GM12872 (cell line): ENCODE data around the gene ASAP2.

ENCODE experiments used
- TF ChIP-seq, protein P1 (sequence below): IDR thresholded peaks from 3 replicates; pipeline ENCODE4 v1.5.1; 2011; ENCODE audit warnings: low read depth, mild to moderate bottlenecking, low read length, moderate library complexity; ENCODE audit not compliant: insufficient read depth

ASAP2 gene

DNA sequence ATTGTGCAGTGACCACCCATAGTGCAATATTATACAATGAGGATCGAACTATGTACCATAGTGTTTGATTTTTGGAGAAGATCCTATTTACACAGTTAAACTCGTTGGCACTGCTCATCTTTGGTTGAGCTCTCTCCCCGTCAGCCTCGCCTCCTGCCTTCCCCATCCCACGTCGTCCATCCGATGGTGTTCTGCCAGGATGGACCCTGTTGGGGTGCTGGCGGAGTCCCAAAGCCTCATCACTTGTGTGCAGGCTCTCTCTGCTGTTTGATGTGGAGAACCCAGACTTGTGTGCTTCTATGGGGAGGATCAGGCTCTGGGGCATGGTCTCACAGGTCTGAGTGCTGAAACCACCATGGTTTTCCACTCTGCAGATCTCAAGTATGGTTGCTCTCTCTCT is 131.3 kb downstream of the ASAP2 start:
- TF ChIP-seq, protein P1, sequence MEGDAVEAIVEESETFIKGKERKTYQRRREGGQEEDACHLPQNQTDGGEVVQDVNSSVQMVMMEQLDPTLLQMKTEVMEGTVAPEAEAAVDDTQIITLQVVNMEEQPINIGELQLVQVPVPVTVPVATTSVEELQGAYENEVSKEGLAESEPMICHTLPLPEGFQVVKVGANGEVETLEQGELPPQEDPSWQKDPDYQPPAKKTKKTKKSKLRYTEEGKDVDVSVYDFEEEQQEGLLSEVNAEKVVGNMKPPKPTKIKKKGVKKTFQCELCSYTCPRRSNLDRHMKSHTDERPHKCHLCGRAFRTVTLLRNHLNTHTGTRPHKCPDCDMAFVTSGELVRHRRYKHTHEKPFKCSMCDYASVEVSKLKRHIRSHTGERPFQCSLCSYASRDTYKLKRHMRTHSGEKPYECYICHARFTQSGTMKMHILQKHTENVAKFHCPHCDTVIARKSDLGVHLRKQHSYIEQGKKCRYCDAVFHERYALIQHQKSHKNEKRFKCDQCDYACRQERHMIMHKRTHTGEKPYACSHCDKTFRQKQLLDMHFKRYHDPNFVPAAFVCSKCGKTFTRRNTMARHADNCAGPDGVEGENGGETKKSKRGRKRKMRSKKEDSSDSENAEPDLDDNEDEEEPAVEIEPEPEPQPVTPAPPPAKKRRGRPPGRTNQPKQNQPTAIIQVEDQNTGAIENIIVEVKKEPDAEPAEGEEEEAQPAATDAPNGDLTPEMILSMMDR = no peak

DNA sequence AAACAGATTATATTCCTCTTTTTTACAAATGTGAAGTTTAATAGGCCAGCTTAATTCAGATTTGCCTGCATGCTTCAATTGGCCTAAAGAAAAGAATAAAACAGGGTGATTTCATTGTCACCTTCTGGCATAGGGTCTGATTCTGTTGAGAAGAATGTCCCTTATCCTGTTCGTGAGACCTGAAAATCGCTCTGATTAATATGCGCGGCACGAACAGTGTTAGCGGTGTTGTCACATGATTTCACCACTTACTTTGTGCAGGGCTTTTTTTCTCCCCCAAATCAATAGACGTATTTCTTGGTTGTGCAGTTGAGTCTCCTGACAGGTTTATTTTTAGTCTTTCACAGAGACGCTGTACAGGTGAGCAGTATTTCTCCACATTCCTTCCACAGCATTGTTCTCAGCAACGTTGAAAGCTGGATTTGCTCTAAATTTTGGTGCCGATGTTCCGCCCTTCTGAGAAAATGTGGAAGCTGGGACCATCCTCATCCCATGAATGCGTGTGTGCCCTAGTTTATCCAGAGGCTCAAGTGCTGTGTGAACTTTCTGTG is 134.8 kb downstream of the ASAP2 start:
- TF ChIP-seq, protein P1 = no peak

DNA sequence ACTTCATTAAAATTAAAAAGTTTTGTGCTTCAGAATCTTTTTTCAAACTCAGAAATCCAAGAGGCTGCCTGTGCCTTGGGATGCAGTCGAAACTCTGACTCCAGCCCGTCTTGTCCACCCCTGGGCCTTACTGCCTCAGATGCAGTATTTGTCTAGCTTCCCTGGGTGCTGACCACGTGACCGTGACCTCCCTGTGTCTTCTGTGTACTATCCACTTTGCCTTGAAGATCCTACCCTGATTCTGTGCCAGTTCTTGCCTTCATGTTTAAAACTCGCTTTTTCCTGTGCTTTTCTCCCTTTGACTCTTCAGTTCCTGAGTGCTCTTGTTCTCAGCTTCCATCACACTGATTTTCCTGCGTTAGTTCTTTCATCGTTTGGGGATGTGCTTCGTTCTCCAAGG is 136.0 kb downstream of the ASAP2 start:
- TF ChIP-seq, protein P1 = no peak

DNA sequence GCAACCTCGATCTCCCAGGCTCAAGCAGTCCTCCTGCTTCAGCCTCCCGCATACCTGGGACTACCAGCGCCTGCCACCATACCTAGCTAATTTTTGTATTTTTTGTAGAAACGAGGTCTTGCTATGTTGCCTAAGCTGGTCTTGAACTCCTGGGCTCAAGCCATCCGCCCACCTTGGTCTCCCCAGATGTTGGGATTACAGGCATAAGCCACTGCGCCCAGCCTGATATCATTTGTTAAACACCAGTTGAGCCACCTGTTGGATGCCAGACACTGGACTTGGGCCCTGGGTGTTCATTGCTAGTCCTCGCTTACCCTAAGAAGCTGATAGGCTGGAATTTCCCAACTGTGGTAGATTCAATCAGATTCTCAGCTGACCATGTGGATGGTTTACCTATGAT is 136.9 kb downstream of the ASAP2 start:
- TF ChIP-seq, protein P1 = no peak

DNA sequence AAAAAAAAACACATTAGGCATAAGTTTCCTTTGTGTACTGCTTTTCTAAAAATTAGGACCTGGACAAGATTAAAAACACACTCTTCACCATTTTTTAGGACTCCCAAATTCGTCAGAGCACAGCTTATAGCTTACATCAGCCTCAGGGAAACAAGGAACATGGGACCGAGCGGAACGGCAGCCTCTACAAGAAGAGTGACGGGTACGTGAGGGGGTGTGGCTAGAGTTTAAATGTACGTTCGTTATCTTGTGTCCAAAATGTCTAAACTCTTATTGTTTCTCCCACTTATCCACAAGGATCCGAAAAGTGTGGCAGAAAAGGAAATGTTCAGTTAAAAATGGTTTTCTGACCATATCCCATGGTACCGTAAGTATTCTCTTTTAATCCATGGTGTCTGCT is 137.8 kb downstream of the ASAP2 start:
- TF ChIP-seq, protein P1 = no peak

DNA sequence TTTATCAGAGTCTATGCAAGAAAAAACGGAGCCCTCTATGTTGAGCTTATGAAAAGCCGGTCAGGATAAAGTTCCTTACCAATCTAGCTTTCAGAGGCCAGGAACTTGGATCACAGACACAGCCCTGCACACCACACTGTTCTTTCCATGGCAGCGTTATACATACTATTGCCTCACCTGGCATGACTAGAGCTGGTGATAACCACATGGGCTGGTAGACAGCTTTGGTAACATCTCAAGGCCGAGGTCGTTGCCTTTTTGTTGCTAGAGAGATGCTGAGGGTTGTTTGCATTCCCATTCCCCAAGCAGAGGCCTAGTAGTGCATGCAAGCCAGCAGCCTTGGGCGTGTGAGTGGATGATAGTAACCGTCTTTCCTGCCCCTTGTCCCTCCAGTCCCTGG is 138.7 kb downstream of the ASAP2 start:
- TF ChIP-seq, protein P1 = no peak

DNA sequence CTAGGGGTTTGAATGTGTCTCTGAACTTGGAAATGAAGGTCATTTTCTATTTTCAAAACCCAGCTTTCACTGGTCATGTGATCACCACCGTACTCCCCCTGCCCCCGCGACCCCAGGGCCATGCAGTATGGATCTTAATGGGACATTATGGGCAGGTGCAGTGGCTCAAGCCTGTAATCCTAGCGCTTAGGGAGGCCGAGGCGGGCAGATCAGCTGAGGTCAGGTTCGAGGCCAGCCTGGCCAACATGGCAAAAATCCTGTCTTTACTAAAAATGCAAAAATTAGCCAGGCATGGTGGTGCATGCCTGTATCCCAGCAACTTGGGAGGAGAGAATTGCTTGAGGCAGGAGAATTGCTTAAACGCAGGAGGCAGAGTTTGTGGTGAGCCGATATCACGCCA is 139.4 kb downstream of the ASAP2 start:
- TF ChIP-seq, protein P1 = no peak

DNA sequence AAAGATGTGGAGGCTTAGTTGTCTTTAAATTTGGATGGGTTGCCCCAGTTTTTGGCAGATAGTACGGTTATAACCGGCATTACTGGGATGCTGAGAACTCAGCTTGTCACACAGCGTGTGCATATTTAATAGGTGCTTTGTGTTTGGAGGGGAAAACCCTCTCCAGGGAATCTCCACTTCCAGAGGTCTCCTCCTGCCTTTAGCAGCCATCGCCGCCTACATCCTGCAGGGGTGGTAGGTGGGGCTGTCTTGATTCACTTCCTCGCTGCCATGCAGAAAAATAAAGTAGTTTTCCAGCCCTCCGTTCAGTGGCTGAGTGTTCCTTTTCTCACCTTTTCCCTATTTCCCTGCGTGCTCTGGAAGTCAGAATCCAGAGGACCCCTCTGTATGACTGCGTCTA is 140.3 kb downstream of the ASAP2 start:
- TF ChIP-seq, protein P1 = no peak
